ENCODE data around the gene ZNF827.
A peak's percentile ranks its signal among the peaks of the same experiment; 100 is the strongest.

Gene ZNF827

GRCh38 chr4:145928748-145929147 lies 9.9 kb downstream of the ZNF827 start:
- DNase-seq (ENCODE audit: low read depth): no peak
- TF ChIP-seq, protein P1, sequence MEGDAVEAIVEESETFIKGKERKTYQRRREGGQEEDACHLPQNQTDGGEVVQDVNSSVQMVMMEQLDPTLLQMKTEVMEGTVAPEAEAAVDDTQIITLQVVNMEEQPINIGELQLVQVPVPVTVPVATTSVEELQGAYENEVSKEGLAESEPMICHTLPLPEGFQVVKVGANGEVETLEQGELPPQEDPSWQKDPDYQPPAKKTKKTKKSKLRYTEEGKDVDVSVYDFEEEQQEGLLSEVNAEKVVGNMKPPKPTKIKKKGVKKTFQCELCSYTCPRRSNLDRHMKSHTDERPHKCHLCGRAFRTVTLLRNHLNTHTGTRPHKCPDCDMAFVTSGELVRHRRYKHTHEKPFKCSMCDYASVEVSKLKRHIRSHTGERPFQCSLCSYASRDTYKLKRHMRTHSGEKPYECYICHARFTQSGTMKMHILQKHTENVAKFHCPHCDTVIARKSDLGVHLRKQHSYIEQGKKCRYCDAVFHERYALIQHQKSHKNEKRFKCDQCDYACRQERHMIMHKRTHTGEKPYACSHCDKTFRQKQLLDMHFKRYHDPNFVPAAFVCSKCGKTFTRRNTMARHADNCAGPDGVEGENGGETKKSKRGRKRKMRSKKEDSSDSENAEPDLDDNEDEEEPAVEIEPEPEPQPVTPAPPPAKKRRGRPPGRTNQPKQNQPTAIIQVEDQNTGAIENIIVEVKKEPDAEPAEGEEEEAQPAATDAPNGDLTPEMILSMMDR (conservative IDR thresholded peaks at IDR 0.05; ENCODE audit: control insufficient read depth, insufficient read depth, low read depth, low read length): no peak
- H3K4me3 ChIP-seq (ENCODE audit: control insufficient read depth, low read depth, low read length): no peak overlapping the region

- no peak overlapping the region for H3K4me3 ChIP-seq (ENCODE audit: control insufficient read depth, low read depth, low read length)
- TF ChIP-seq, protein P1 (conservative IDR thresholded peaks at IDR 0.05; ENCODE audit: control insufficient read depth, insufficient read depth, low read depth, low read length): no peak
- no peak for DNase-seq (ENCODE audit: low read depth)
Measured at GRCh38 chr4:145927030-145927429, 11.6 kb downstream of the ZNF827 start.

DNA sequence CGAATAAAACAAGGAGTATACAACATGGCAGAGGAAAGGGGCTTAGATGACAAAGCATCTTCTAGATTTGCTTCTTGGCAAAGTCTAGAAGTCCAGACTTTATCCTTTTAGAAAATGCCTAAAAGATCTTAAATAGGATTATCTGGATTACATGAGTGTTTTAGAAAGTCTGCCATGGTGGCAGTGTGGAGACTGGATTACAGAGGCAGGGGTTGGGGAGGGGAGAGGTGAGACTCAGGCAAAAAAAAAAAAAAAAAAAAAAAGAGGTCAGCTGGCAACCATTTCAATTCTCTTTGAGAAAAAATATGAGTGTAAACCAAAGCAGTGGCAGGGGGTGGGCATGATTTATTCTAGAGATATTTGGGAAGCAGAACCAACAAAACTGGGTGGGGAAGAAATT lies 17.4 kb downstream of the ZNF827 start:
- no peak for DNase-seq (ENCODE audit: low read depth)
- TF ChIP-seq, protein P1 (conservative IDR thresholded peaks at IDR 0.05; ENCODE audit: control insufficient read depth, insufficient read depth, low read depth, low read length): no peak
- H3K4me3 ChIP-seq (ENCODE audit: control insufficient read depth, low read depth, low read length): no peak overlapping the region

GRCh38 chr4:145920205-145920604 lies 18.4 kb downstream of the ZNF827 start:
- DNase-seq (ENCODE audit: low read depth): peak; percentile 99
- H3K4me3 ChIP-seq (ENCODE audit: control insufficient read depth, low read depth, low read length): no peak overlapping the region
- TF ChIP-seq, protein P1 (conservative IDR thresholded peaks at IDR 0.05; ENCODE audit: control insufficient read depth, insufficient read depth, low read depth, low read length): no peak

DNA sequence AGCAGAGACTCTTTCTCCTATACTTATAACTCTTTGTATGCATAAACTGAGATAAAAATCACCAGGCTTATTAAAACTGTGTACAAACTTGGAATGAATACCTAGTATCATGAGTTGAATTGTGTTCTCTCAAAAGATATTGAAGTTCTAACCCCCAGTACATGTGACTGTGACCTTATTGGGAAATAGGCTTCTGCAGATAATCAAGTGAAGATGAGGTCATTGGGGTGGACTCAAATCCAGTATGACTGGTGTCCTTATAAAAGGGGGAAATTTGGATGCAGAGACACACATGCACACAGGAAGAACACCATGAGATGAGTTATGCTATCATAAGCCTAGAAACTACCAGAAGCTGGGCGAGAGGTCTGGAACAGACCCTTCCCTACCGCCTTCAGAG lies 26.2 kb downstream of the ZNF827 start:
- peak; percentile 63 for DNase-seq (ENCODE audit: low read depth)
- H3K4me3 ChIP-seq (ENCODE audit: control insufficient read depth, low read depth, low read length): no peak overlapping the region
- TF ChIP-seq, protein P1 (conservative IDR thresholded peaks at IDR 0.05; ENCODE audit: control insufficient read depth, insufficient read depth, low read depth, low read length): no peak

DNA sequence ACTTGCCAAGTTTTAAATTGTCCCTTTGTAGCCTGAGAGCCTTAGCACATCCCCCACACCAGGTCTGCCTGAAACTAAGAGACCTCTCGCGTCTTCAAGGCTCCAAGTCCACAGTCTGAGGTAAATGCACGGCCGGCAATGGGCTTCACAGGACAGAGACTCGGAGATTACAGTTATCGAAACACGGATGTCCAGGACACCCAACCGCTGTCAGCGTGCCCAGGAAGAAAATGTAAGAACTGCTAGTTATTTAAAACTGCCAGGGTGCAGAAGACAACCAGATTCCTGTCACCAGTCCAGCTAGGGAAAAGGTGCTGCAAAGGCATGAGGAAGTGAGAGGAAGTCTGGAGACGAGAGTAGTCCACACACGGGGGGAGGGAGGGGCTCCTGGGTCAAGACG lies 28.9 kb downstream of the ZNF827 start:
- peak; percentile 23 for DNase-seq (ENCODE audit: low read depth)
- H3K4me3 ChIP-seq (ENCODE audit: control insufficient read depth, low read depth, low read length): peak overlapping the region; percentile 33
- TF ChIP-seq, protein P1 (conservative IDR thresholded peaks at IDR 0.05; ENCODE audit: control insufficient read depth, insufficient read depth, low read depth, low read length): no peak

- TF ChIP-seq, protein P1 (conservative IDR thresholded peaks at IDR 0.05; ENCODE audit: control insufficient read depth, insufficient read depth, low read depth, low read length): no peak
- DNase-seq (ENCODE audit: low read depth): peak; percentile 73
- H3K4me3 ChIP-seq (ENCODE audit: control insufficient read depth, low read depth, low read length): peak overlapping the region; percentile 33
Measured at GRCh38 chr4:145909281-145909715, 29.3 kb downstream of the ZNF827 start.
